ENCODE measurements around the gene FAM114A1. TPM values are rescaled to one million over a fixed set of nuclear protein-coding genes. Genes with fewer than 3 reads are reported as not detected.
A peak's percentile ranks its signal among the peaks of the same experiment; 100 is the strongest.

FAM114A1 gene
- total and polyA plus RNA-seq, 2 donors from 2014 or later = 10.8 to 31.1 TPM

GRCh38 chr4:38884254-38884653 lies 16.6 kb downstream of the FAM114A1 start:
- H3K4me1 ChIP-seq (ENCODE audit: control insufficient read depth in 2 of 3, insufficient read depth in 2 of 3, low read depth in 1 of 3, low read length in 3 of 3) = no peaks in the 10 kb centered on the region
- intact Hi-C loops (cut with DNase I) = no loop called here
- no peak overlapping the region for H3K27ac ChIP-seq (ENCODE audit: low read depth in 2 of 2, low read length in 2 of 2)
- DNase-seq (no peak), FAIRE-seq (no peak)
- no peak overlapping the region for H3K4me3 ChIP-seq (ENCODE audit: low read length in 3 of 3)
- no peaks in the 10 kb centered on the region for H3K9me3 ChIP-seq (ENCODE audit: control insufficient read depth in 2 of 3, insufficient read depth in 1 of 3, low read length in 3 of 3)
- TF ChIP-seq CTCF (IDR thresholded peaks at IDR 0.05; ENCODE audit: borderline replicate concordance, extremely low read depth, insufficient read depth) = no peak
- H3K36me3 ChIP-seq (ENCODE audit: control insufficient read depth in 2 of 3, insufficient read depth in 3 of 3, low read length in 3 of 3) = no peaks in the 10 kb centered on the region
- H3K27me3 ChIP-seq (ENCODE audit: control insufficient read depth, insufficient read depth, low read length) = no peaks in the 10 kb centered on the region
- no peak overlapping the region for H3K9ac ChIP-seq (ENCODE audit: low read length in 3 of 3)

DNA sequence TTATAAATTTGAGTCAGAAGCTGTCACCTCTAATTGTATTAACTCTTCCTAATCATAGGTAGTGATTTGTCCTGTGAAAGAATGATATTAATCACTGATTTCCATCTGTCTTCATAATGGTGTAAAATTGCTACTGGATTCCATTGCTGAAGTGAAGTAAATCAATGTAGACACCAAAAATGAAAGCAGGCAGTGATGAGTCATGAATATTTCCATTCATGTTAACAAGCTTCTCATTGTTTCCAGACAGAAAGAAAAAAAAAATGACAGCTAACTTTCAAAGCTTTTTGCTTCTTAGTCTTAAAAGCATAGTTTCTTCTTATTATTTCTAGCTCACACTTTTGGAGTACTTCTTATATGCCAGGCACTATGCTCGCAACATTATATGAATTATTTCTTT lies 21.5 kb downstream of the FAM114A1 start:
- TF ChIP-seq CTCF (IDR thresholded peaks at IDR 0.05; ENCODE audit: borderline replicate concordance, extremely low read depth, insufficient read depth) = no peak
- DNase-seq (no peak), FAIRE-seq (no peak)
- Histone ChIP-seq H3K4me3 (ENCODE audit: low read length in 3 of 3) (no peak overlapping the region), H3K27ac (ENCODE audit: low read depth in 2 of 2, low read length in 2 of 2) (no peak overlapping the region), H3K4me1 (ENCODE audit: control insufficient read depth in 2 of 3, insufficient read depth in 2 of 3, low read depth in 1 of 3, low read length in 3 of 3) (peaks cover 0 to 10% (median 4%) of the 10 kb centered on the region in 3 donors), H3K36me3 (ENCODE audit: control insufficient read depth in 2 of 3, insufficient read depth in 3 of 3, low read length in 3 of 3) (no peaks in the 10 kb centered on the region), H3K9ac (ENCODE audit: low read length in 3 of 3) (no peak overlapping the region), H3K27me3 (ENCODE audit: control insufficient read depth, insufficient read depth, low read length) (no peaks in the 10 kb centered on the region), H3K9me3 (ENCODE audit: control insufficient read depth in 2 of 3, insufficient read depth in 1 of 3, low read length in 3 of 3) (no peaks in the 10 kb centered on the region)
- intact Hi-C loops (cut with DNase I) = no loop called here

- Histone ChIP-seq H3K9ac (ENCODE audit: low read length in 3 of 3) (no peak overlapping the region), H3K9me3 (ENCODE audit: control insufficient read depth in 2 of 3, insufficient read depth in 1 of 3, low read length in 3 of 3) (no peaks in the 10 kb centered on the region), H3K4me1 (ENCODE audit: control insufficient read depth in 2 of 3, insufficient read depth in 2 of 3, low read depth in 1 of 3, low read length in 3 of 3) (peaks cover 0 to 10% (median 4%) of the 10 kb centered on the region in 3 donors), H3K36me3 (ENCODE audit: control insufficient read depth in 2 of 3, insufficient read depth in 3 of 3, low read length in 3 of 3) (peaks cover 0 to 1% (median 0%) of the 10 kb centered on the region in 3 donors), H3K27me3 (ENCODE audit: control insufficient read depth, insufficient read depth, low read length) (no peaks in the 10 kb centered on the region), H3K4me3 (ENCODE audit: low read length in 3 of 3) (no peak overlapping the region), H3K27ac (ENCODE audit: low read depth in 2 of 2, low read length in 2 of 2) (peak overlapping the region in 1 of 2 donors; percentile 13)
- FAIRE-seq (no peak), DNase-seq (peak in 1 of 5 donors; percentile 25)
- intact Hi-C loops (cut with DNase I) = no loop called here
- no peak for TF ChIP-seq CTCF (IDR thresholded peaks at IDR 0.05; ENCODE audit: borderline replicate concordance, extremely low read depth, insufficient read depth)
These were observed 23.7 kb downstream of the FAM114A1 start for GRCh38 chr4:38891051-38891983.

Measured in kidney (tissue), 14 donors.